Liver (tissue), 3 donors: ENCODE results near the gene GRB2.

Experiments used
- CTCF ChIP-seq: fragments of 150-350 bp; IDR thresholded peaks from 2 replicates; pipeline ENCODE4 v1.5.1; 2017; ENCODE audit warnings: improper control_type of control experiment, low read depth, low read length; ENCODE audit not compliant: missing input control
- MAX ChIP-seq: IDR thresholded peaks from 2 replicates; pipeline ENCODE4 v1.6.1; 2016; ENCODE audit warnings: antibody characterized with exemption
- RAD21 ChIP-seq, 2 donors: IDR thresholded peaks; 2 replicates each; pipeline ENCODE4 v1.6.1; 2016; ENCODE audit warnings: antibody characterized with exemption in 2 of 2, mild to moderate bottlenecking in 2 of 2
- donor health status: healthy.
- donor health status: healthy.

DNA sequence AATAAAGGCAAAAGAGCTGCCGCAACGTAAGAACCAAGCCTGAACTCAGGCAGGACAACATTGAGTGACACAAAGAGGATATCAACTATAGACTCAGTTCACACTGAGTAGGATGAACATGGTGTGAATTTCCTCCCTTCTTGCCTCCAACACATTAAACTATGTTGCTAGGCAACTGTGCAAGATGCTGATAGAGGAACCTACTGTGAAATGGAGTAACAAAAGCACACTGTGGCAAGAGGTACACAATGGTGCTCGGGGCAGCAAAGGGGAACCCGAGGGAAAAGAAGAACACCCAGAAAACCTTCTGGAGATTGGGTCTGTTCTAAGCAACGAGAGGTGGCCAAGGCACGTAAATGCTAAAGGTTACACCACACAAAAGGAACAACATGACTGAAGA lies 34.1 kb downstream of the GRB2 start:
- TF ChIP-seq CTCF (no peak), RAD21 (IDR thresholded peaks at IDR 0.05) (no peak), MAX (no peak)
